ENCODE measurements around the gene TCF7L2.

Gene TCF7L2

GRCh38 chr10:113041841-113042750, 92.0 kb downstream of the TCF7L2 start:
- in situ Hi-C loops (cut with MboI; ENCODE audit: low sequenced_read_pairs, unreplicated experiment): no loop called here
- no peak for TF ChIP-seq CTCF (IDR thresholded peaks at IDR 0.05; ENCODE audit: borderline replicate concordance, control extremely low read depth, extremely low read depth, insufficient read depth, missing control alignments)
- no peak for DNase-seq (ENCODE audit: low spot score)

GRCh38 chr10:113042868-113043267, 92.8 kb downstream of the TCF7L2 start:
- no peak for TF ChIP-seq CTCF (IDR thresholded peaks at IDR 0.05; ENCODE audit: borderline replicate concordance, control extremely low read depth, extremely low read depth, insufficient read depth, missing control alignments)
- DNase-seq (ENCODE audit: low spot score): no peak
- in situ Hi-C loops (cut with MboI; ENCODE audit: low sequenced_read_pairs, unreplicated experiment): no loop called here

- DNase-seq (ENCODE audit: low spot score): no peak
- no peak for TF ChIP-seq CTCF (IDR thresholded peaks at IDR 0.05; ENCODE audit: borderline replicate concordance, control extremely low read depth, extremely low read depth, insufficient read depth, missing control alignments)
- in situ Hi-C loops (cut with MboI; ENCODE audit: low sequenced_read_pairs, unreplicated experiment): no loop called here
Measured at GRCh38 chr10:113044016-113044755, 94.1 kb downstream of the TCF7L2 start.

- no peak for TF ChIP-seq CTCF (IDR thresholded peaks at IDR 0.05; ENCODE audit: borderline replicate concordance, control extremely low read depth, extremely low read depth, insufficient read depth, missing control alignments)
- no peak for DNase-seq (ENCODE audit: low spot score)
Measured at GRCh38 chr10:113045147-113046055, 95.4 kb downstream of the TCF7L2 start.

GRCh38 chr10:113047151-113047550, 97.1 kb downstream of the TCF7L2 start:
- TF ChIP-seq CTCF (IDR thresholded peaks at IDR 0.05; ENCODE audit: borderline replicate concordance, control extremely low read depth, extremely low read depth, insufficient read depth, missing control alignments): no peak
- in situ Hi-C loops (cut with MboI; ENCODE audit: low sequenced_read_pairs, unreplicated experiment): no loop called here
- no peak for DNase-seq (ENCODE audit: low spot score)

More at GRCh38 chr10:113045147-113046055, 95.4 kb downstream of the TCF7L2 start:
- in situ Hi-C loops (cut with MboI; ENCODE audit: low sequenced_read_pairs, unreplicated experiment): no loop called here

- DNase-seq (ENCODE audit: low spot score): no peak
- TF ChIP-seq CTCF (IDR thresholded peaks at IDR 0.05; ENCODE audit: borderline replicate concordance, control extremely low read depth, extremely low read depth, insufficient read depth, missing control alignments): no peak
- in situ Hi-C loops (cut with MboI; ENCODE audit: low sequenced_read_pairs, unreplicated experiment): no loop called here
Measured at GRCh38 chr10:113047605-113047962, 97.5 kb downstream of the TCF7L2 start.

Data from GM13976 (cell line).